Mammary epithelial cell (primary cell): ENCODE measurements around the gene MAGEB16.

Experiments used
- CTCF ChIP-seq, 2 donors: IDR thresholded peaks in 1 of 2; conservative IDR thresholded peaks in 1 of 2; 2 replicates each; pipeline ENCODE4 v1.5.1; 2011 to 2012; ENCODE audit warnings: inconsistent platforms in 2 of 2, low read length in 2 of 2, mild to moderate bottlenecking in 2 of 2, control low read depth in 1 of 2, low read depth in 1 of 2; ENCODE audit not compliant: insufficient read depth in 1 of 2; ENCODE audit errors: extremely low read depth in 1 of 2
- EZH2 ChIP-seq: IDR thresholded peaks from 2 replicates; pipeline ENCODE4 v1.6.1; 2012; ENCODE audit warnings: low read length, inconsistent platforms, borderline replicate concordance

GRCh38 chrX:35785075-35785474 is 13.1 kb upstream of the MAGEB16 start:
- no peak for TF ChIP-seq CTCF (conservative IDR thresholded peaks at IDR 0.05 in 1 of 2, IDR thresholded peaks at IDR 0.05 in 1 of 2; ENCODE audit: extremely low read depth in 1 of 2, insufficient read depth in 1 of 2, low read depth in 1 of 2, low read length in 2 of 2)
- TF ChIP-seq EZH2: no peak
